HG02623 (cell line): ENCODE measurements around the gene CHCT1.

Experiments
- ATAC-seq: cut with Tn5 transposase; IDR thresholded peaks from one replicate; pipeline ENCODE4 v1.9.1; 2021; ENCODE audit warnings: moderate library complexity; ENCODE audit not compliant: unreplicated experiment

Gene CHCT1

DNA sequence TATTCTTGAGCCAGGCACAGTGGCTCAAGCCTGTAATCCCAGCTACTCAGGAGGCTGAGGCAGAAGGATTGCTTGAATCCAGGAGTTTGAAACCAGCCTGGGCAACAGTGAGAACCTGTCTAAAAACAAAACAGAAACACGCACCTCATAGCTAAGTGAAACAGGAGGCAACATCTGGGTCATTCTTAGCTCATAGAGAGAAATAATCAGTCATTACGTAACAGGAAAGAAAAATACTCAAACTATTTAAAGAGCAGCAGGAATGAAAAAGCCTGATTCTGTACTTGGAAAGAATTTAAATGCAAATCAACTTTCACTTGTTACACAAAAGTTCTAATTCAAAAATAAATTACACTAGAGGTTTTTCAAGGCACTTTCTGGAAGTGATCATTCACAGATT is 17.2 kb downstream of the CHCT1 start:
- ATAC-seq: no peak

DNA sequence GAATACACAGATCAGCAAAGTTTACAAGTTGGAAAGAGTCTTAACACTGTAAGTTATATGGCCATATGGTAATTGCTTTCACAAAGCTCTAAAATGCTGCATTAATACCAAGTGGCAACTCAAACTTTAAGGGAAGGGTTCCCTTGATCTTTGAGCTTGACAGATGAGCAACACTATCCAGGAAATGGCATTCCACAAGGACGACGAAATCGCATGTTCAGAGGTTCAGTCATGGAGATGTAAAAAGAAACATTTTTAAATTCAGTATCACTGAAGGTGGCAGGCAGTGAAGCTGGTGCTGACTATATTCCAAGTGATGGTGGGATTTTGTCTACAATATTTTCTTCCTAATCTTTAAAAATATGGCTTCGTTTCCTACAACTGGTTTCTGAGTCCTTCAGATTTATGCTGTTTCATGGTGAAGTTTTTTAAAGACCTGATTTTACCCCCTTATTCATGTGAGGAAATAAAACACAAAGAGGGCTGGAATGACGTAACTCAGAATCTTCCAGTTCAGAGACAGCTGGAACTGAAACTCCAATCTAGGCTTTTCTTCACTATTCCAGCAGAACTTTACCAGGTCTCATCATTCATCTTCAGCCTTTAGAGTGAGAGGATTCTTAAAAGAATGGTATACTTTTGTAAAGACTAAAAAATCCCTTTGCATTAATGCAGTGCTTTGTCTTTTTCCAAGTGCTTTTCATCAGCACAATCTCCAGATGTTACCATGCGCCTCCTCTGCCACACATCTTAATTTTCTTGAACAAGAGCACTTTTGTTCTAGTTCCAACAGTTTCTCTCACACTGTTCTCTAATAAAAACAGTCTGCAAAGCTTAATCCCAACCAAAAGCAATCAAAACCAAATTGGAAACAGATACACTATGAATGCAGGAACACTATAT is 20.2 kb downstream of the CHCT1 start:
- ATAC-seq: no peak

DNA sequence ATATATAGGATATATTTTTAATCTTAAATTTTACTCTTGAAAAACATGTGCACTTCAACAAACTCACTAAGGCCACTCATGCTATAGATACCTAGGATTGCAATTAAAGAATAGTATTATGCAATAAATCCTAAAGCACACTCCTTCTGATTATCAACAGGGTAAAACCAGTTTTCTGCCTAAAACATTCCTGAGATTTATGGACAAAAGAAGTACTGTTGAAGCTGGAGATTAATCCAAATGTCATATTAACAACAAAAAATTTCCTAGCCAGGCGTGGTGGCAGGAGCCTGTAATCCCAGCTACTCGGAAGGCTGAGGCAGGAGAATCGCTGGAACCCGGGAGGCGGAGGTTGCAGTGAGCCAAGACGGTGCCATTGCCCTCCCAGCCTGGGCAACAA is 21.4 kb downstream of the CHCT1 start:
- ATAC-seq: no peak

DNA sequence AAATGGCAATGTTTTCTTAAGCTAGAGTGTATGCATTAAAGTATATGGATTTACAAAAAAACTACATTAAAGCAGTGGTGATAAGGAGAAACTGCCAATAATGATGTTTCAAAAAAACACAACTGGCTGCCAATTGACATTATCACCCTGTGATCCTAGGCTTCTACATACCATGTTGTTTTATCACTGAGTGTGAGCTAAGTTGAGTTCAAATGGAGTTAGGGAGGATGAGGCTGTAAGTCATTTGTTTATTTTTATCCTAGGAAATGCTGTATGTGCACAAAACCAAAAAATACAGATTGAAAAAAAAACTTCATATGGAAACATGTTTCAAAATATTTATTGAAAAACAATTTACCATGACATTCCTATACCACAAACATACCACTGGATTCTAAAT is 22.9 kb downstream of the CHCT1 start:
- ATAC-seq: no peak

DNA sequence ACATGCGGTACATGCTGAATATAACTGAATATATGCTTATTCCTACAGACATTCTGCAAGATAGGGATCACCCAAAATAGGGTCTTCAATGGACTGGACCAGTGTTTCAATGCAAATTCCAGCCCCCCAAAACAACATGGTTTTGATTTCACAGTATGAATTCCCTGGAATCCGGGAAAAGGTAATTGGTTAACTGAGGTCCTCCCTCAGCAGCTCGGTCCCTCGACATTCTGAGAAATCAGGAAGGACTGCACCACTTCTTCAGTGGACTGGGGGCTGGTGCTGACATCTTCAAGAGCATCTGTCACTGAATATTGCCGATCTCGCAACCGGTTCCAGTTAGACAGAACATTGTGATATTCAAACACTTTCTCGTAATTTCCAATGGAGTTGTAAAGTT is 25.1 kb downstream of the CHCT1 start:
- ATAC-seq: no peak

DNA sequence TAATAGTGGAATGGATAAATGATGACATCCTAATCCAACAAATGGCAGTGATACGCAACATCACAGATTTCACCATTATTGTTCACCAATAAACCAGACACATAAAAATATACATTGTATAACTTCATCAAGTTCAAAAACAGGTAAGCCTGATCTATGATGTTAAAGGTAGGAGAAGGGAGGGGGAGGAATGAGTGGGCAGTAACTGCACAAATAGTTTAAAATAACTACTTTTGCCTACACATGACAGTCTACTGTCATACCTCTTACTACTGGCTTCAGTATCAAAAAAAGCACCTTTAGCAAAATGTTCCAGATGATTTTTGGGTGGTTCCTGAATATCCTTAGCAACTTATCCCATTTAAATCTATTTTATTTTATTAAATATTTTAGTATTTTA is 28.8 kb downstream of the CHCT1 start:
- ATAC-seq: no peak

DNA sequence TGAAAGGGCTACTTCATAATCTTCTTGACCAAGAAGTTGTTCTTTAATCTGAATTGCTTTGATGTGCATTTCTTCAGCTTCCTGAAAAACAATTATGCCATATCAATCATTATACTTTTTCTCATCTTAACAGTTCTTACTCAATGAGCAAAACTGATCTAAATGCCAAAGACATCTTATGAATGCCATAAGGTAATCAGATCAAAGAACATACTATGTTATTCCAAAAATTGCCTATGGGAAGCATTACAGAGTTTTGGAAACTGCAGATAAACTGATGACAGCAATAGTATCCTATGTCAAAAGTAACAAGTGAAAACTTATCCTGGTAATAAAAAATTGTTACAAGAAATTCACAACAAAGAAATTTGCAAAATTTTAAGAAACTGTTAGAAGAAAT is 29.7 kb downstream of the CHCT1 start:
- no peak for ATAC-seq

DNA sequence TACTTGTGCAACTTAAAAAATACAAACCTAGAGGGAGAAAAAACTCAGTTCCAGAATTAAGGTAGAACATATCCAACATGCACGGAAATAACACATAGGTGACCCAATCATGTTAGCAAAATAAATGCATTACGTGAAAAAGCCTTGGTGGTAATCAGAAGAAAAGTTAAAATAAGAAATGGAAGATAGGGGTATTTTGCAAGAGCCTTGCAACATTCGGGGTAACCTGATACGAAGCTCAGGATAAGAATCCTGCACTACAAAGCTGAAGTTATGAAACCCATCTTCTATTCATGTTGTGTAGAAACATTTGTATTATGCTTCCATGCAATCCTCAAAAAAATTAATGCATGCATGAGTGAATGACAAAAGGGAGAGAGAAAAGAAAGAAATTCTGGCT is 33.1 kb downstream of the CHCT1 start:
- no peak for ATAC-seq

DNA sequence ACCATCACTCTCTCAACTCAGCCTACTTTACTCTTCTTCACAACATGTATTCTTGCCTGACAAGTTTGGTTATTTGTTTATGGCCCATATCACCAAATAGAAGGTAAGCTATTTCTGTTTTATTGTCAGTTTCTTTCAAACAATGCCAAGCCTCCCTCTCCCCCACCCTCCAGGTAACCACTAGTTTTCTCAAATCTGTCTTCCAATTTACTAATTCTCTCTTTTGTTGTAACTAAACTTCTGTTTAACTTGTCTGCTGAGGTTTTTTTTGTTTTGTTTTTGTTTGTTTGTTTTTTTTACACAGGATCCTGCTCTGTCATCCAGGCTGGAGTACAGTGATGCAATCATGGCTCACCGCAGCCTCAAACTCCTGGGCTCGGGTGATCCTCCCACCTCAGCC is 34.9 kb downstream of the CHCT1 start:
- no peak for ATAC-seq

DNA sequence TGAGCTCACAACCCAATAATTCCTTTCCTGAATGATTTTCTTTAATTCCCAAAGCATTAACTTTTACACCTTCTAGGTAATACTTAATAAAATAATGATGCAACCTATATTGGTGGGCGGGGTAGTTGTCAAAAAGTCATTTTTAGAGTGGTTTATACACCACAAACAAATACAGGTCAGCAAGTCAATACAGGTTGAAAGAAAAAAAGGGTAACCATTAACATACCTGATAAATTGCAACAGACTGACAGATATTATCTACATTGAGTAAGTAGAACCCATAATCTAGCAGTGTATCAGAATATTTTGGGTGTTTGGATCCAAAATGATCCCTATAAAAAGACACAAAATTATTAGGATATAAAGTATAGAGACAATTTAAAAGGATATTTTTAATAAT is 39.3 kb downstream of the CHCT1 start:
- no peak for ATAC-seq

DNA sequence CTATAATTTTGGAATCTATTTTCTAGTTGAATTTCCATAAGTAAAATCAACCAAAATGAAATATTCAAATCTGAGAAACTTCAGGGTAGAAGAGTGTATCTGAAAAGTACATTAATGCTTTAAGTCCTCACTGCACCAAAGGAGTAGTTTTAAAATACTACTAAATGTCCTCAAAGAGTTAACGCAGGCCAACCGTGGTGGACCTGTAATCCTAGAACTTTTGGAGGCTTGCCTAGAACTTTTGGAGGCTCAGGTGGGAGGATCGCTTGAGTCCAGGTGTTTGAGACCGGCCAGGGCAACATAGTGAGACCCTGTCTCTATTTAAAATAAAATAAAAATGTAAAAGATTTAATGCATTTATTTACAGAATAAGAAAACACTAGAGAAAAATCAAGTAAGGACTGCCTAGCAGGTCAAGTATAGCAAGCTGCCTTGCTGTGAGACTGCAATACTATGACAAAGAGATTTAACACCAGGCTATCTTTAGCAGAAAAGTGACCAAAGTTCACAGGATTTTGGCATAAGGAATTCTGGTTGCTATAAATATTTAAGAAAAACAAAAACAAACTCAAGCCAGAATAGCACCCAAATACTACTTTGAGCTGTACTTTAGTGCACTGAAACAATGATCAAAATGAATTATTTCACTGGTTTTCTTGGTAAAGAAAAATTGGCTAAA is 41.0 kb downstream of the CHCT1 start:
- ATAC-seq: no peak

DNA sequence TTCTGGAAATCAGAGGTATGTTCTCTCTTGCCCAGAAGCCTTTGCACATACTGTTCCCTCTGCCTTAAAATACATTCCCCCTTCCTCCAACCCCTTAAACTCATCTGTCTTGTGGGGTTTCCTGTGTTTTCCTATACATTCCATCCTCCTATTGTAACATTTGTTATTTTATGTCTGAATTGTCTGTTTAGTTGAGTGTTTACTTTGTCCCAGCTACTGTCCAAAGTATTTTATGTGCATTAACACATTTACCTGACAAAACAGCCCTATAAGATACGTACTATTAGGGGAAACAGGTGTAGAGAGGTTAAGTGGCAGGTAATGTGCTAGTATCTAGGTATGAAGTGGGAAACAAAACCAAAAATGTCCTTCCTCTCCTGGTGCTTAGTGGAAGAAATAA is 42.1 kb downstream of the CHCT1 start:
- no peak for ATAC-seq

DNA sequence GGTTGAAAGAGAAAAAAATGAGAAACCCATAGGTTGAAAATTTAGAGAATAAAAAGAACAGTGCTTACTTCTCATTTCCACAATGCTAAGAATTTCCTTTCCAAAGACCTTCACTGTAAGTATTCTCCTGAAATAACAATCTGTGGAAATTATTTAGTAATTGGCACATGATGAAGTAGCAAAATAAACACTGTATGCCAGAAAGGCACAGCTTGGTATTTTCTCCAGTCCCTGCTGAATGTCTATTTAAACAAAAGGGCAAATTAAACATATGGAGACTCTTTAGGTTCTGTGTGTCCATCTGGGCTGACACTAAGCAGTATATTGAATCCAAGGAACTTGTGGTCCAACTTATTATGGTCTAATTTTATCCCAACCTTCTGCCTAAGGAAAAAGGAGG is 46.1 kb downstream of the CHCT1 start:
- no peak for ATAC-seq

DNA sequence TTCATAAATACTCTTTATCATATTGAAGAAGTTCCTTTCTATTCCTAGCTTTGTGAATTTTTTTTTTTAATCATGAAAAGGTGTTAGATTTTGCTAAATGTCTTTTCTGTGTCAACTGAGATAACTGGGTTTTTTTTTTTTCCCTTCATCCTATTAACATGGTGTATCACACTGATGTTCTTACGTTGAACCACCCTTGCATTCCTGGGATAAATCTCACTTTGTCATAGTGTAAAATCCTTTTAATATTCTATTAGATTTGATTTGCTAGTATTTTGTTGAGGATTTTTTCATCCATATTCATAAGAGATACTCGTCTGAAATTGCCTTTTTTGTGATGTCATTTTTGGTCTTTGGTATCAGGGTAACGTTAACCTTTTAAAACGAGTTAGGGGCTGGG is 49.2 kb downstream of the CHCT1 start:
- no peak for ATAC-seq

DNA sequence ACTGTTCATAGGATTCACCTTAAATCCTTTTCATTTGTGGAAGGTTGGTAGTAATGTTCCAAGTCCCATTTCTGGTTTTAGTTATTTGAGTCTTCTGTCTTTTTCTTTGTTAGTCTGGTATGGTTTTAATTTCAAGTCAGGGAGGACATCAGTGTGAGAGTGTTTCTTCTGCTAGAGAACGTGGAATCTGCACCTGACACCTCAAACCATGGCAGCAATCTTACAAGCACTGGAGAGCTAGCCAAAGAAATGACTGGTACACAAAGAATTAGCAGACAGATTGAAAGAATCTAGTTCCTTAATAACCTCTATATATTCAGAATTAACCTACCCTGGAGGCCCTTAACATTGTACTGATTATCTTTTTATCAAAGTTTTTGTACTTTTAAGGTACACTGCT is 50.2 kb downstream of the CHCT1 start:
- no peak for ATAC-seq

DNA sequence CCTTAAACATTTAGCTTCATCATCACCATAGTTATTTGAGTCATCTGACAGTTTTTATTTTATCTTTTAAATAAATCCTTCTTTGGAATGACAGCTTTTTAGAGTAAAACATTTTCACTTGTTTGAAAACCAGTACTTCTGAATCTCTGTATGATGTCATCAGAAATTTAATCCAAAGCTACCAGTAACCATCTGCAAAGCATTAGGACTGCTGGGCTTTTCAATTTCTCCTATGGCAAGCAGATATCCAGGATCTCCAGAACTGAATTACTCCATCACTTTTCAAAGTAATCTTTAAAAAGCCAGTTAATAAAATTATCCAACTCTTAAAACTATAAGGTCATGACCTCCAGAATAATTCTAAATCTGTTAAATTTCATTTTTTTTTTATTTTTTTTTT is 51.5 kb downstream of the CHCT1 start:
- ATAC-seq: no peak
